Muscle of leg (tissue), 16 donors: ENCODE measurements around the gene MCAT. TPM values are rescaled to one million over a fixed set of nuclear protein-coding genes. Genes with fewer than 3 reads are reported as not detected.
A peak's percentile ranks its signal among the peaks of the same experiment; 100 is the strongest.

Source experiments
- DNase-seq: peaks from one replicate; pipeline ENCODE4 v3.0.0; 2013
- H3K27ac ChIP-seq: one replicate; pipeline ENCODE4 v1.5.1; 2013; ENCODE audit warnings: mild to moderate bottlenecking, low read length, control low read depth
- H3K27me3 ChIP-seq: one replicate; pipeline ENCODE4 v1.6.1; 2013; ENCODE audit warnings: low read length; ENCODE audit not compliant: control insufficient read depth, insufficient read depth
- H3K36me3 ChIP-seq: one replicate; pipeline ENCODE4 v1.6.1; 2013; ENCODE audit warnings: low read length; ENCODE audit not compliant: control insufficient read depth, insufficient read depth
- H3K4me1 ChIP-seq: one replicate; pipeline ENCODE4 v1.6.1; 2013; ENCODE audit warnings: low read length; ENCODE audit not compliant: control insufficient read depth, insufficient read depth
- H3K4me3 ChIP-seq: one replicate; pipeline ENCODE4 v1.5.1; 2013; ENCODE audit warnings: low read length, control low read depth
- H3K9me3 ChIP-seq: replicated peaks from 2 replicates; pipeline ENCODE4 v1.6.1; 2013; ENCODE audit warnings: low read depth, low read length; ENCODE audit not compliant: control insufficient read depth
- WGBS: methylation state at CpG from one replicate; pipeline ENCODE4 v1.1.5; 2013; ENCODE audit warnings: missing lambda C conversion rate; ENCODE audit not compliant: insufficient coverage; 5-methylcytosine and 5-hydroxymethylcytosine counted together
- long read RNA-seq, 11 donors: transcript quantifications; one replicate each; lab custom pipeline, GENCODE V29; 2026
- polyA plus RNA-seq, 8 donors: library from polyadenylated mRNA; unstranded; fragments of 120-200 nt; gene quantifications; one replicate each; pipeline versions ENCODE4 v1.2.1 to v1.2.3, GENCODE V29; 2013; ENCODE audit warnings: inconsistent platforms in 1 of 8, low replicate concordance in 1 of 8; ENCODE audit not compliant: insufficient read length in 8 of 8, insufficient read depth in 1 of 8
- total RNA-seq: library from RNA; stranded (reverse); fragments of 120-200 nt; gene quantifications from one replicate; pipeline ENCODE4 v1.2.4, GENCODE V29; 2013

The MCAT gene, protein sequence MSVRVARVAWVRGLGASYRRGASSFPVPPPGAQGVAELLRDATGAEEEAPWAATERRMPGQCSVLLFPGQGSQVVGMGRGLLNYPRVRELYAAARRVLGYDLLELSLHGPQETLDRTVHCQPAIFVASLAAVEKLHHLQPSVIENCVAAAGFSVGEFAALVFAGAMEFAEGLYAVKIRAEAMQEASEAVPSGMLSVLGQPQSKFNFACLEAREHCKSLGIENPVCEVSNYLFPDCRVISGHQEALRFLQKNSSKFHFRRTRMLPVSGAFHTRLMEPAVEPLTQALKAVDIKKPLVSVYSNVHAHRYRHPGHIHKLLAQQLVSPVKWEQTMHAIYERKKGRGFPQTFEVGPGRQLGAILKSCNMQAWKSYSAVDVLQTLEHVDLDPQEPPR
- total RNA-seq (9.4 TPM), polyA plus RNA-seq (10 to 100 TPM; 10.1 to 13.9 (median 11.8) TPM)
- long read RNA-seq, donor 1, partial matches to known transcripts, result 0 of 2 reads
- long read RNA-seq, donor 1, other reads (novel, unspliced or antisense), result 0 of 2 reads
- long read RNA-seq, donor 2, result 0 reads
- long read RNA-seq, donor 3, partial matches to known transcripts, result 135 of 328 reads
- long read RNA-seq, donor 3, other reads (novel, unspliced or antisense), result 187 of 328 reads
- long read RNA-seq, donor 4, partial matches to known transcripts, result 0 of 3 reads
- long read RNA-seq, donor 4, other reads (novel, unspliced or antisense), result 0 of 3 reads
- long read RNA-seq, donor 5, transcript MCAT-201 (4 exons, 2,056 nt), result major isoform, 10 of 15 reads
- long read RNA-seq, donor 5, partial matches to known transcripts, result 0 of 15 reads
- long read RNA-seq, donor 5, other reads (novel, unspliced or antisense), result 0 of 15 reads
- long read RNA-seq, donor 6, transcript MCAT-201 (4 exons, 2,056 nt), result minor isoform, 5 of 16 reads
- long read RNA-seq, donor 6, transcript MCAT-202 (3 exons, 1,134 nt), result major isoform, 9 of 16 reads
- long read RNA-seq, donor 6, partial matches to known transcripts, result 0 of 16 reads
- long read RNA-seq, donor 6, other reads (novel, unspliced or antisense), result 0 of 16 reads
- long read RNA-seq, donor 7, transcript MCAT-202 (3 exons, 1,134 nt), result major isoform, 5 of 10 reads
- long read RNA-seq, donor 7, partial matches to known transcripts, result 0 of 10 reads
- long read RNA-seq, donor 7, other reads (novel, unspliced or antisense), result 0 of 10 reads
- long read RNA-seq, donor 8, result 0 reads
- long read RNA-seq, donor 9, partial matches to known transcripts, result 0 of 3 reads
- long read RNA-seq, donor 9, other reads (novel, unspliced or antisense), result 0 of 3 reads
- long read RNA-seq, donor 10, partial matches to known transcripts, result 0 of 5 reads
- long read RNA-seq, donor 10, other reads (novel, unspliced or antisense), result 0 of 5 reads
- long read RNA-seq, donor 11, partial matches to known transcripts, result 0 of 3 reads
- long read RNA-seq, donor 11, other reads (novel, unspliced or antisense), result 0 of 3 reads

DNA sequence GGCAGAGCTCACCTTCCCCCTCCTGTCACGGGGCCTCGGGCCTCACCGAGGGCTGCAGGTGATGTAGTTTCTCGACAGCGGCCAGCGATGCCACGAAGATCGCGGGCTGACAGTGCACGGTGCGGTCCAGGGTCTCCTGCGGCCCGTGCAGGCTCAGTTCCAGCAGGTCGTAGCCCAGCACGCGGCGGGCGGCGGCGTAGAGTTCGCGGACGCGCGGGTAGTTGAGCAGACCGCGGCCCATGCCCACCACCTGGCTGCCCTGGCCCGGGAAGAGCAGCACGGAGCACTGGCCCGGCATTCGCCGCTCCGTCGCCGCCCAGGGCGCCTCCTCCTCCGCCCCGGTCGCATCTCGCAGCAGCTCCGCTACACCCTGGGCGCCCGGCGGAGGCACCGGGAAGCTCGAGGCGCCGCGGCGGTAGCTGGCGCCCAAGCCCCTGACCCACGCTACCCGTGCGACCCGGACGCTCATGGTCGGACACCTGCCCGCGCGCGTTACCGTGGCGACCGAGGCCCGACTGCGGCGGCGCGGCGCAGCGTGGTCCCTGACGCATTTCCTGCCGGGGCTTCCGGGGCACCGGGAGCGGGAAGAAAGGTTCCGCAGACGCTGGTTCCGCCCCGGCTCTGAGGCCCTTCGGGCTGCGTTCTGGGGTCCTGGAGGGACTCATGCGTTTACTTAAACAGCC, at the start of gene MCAT:
TSS of gene MCAT (minus strand) at position 519 of the 683 bp plus-strand sequence. CDS start at position 469, 50 bp downstream.
- DNase-seq, result peak; percentile 93
- no peaks in the 10 kb centered on the region for H3K9me3 ChIP-seq
- H3K36me3 ChIP-seq, result peaks cover 24% of the 10 kb centered on the region
- H3K4me1 ChIP-seq, result peaks cover 9% of the 10 kb centered on the region
- peak within 1 kb of the TSS; percentile 88 for H3K27ac ChIP-seq
- peak within 1 kb of the TSS; percentile 90 for H3K4me3 ChIP-seq
- H3K27me3 ChIP-seq, result no peaks in the 10 kb centered on the region
- under 1% methylated on average over 80 of the region's 83 CpGs for WGBS

DNA sequence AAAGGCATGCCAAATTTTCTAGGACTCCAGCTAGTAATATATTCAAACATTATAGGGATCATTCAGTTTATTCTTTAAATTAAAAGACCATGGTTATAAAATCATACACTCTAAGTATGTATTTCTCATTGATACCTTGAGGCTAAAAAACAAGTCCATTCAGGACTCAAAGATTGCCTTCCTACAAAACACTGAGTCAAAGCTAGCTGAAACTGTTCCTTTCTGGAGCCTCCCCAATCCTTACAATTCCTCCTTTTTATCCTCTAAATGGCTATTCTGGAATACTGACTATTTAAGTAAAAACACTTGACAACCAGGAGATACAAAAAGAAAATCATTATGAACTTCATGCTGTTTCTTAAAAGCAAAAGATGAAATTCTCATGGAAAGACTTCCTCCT, 48.6 kb upstream of the MCAT start:
- no peak overlapping the region for H3K27ac ChIP-seq
- no peak for DNase-seq
- H3K4me3 ChIP-seq, result no peak overlapping the region
- peaks cover 2% of the 10 kb centered on the region for H3K4me1 ChIP-seq
- no peaks in the 10 kb centered on the region for H3K36me3 ChIP-seq
- peaks cover 11% of the 10 kb centered on the region for H3K27me3 ChIP-seq
- H3K9me3 ChIP-seq, result no peaks in the 10 kb centered on the region

DNA sequence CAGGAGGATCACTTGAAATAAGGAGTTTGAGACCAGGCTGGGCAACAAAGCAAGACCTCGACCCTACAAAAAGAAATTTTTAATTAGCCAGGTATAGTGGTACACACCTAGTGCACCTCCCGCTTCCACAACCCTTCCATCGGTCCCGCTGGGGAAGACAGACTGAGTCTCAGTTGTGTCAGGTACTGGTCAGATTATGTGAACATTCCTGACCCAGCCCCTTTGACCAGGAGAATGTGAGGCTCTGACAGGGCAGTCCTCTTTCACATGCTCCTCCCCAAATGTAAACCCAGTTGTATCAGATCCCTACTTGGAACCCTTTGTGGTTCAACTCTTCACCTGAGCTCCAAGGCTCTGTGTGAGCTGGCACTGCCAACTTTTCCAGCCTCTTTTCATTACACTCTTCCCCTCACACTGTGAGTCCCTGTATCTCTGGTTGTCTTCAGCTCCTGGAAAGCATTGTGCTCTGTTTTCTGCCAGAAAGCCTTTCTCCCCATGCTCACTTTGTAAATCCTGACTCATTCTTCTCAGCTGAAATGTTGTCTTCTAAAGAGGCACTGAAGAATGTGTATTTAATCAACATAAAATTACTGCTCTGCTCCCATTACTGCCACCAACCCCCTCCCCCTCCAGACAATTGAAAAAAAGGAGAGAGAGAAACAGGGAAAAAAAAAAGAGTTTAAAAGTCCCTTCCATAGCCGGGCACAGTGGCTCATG, 45.8 kb upstream of the MCAT start:
- WGBS, result 100% methylated on average over 3 of the region's 5 CpGs
- no peaks in the 10 kb centered on the region for H3K36me3 ChIP-seq
- no peaks in the 10 kb centered on the region for H3K9me3 ChIP-seq
- peaks cover 11% of the 10 kb centered on the region for H3K27me3 ChIP-seq
- no peak overlapping the region for H3K4me3 ChIP-seq
- no peak overlapping the region for H3K27ac ChIP-seq
- DNase-seq, result no peak
- H3K4me1 ChIP-seq, result peaks cover 21% of the 10 kb centered on the region

DNA sequence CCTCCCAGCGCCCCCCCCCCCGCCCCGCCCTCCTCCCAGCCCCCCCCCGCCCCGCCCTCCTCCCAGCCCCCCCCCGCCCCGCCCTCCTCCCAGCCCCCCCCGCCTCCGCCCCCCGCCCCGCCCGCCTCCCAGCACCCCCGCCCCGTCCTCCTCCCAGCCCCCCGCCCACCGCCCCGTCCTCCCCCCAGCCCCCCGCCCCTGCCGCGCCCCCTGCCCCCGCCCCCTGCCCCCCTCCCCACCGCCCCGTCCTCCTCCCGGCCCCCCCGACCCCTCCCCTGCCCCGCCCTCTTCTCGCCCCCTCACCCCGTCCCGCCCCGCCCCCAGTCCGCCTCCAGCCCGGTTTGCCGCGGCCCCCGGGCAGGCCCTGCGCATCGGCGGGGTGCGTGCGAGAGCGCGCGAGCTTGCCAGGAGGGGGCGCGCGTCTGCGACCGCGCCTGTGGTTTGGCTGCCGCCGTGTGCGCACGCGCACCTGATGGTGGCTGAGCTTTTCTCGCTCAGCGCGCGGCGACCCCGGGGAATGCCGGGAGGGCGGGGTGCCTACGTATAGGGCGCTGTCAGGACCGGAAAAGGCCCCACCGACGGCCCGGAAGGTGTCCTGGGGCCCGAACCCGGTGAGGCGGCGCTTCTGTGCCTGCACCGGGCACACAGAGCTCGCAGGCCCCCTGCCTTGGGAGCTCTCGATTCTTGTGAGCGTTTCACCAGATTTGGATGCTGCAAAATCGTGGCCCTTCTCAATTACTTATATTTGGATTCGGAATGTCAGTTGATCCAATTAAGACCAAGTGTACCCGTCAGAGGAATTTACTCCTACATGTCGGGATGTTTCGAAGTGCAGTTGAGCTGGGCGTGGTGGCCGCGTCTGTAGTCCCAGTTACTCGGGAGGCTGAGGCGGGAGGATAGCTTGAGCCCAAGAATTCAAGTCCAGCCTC, 44.2 kb upstream of the MCAT start:
- peaks cover 9% of the 10 kb centered on the region for H3K27me3 ChIP-seq
- peak overlapping the region; percentile 94 for H3K27ac ChIP-seq
- peaks cover 21% of the 10 kb centered on the region for H3K4me1 ChIP-seq
- no peaks in the 10 kb centered on the region for H3K9me3 ChIP-seq
- 1% methylated on average over 45 of the region's 86 CpGs for WGBS
- H3K36me3 ChIP-seq, result peaks cover 10% of the 10 kb centered on the region
- peak overlapping the region; percentile 59 for H3K4me3 ChIP-seq
- DNase-seq, result peak; percentile 98

DNA sequence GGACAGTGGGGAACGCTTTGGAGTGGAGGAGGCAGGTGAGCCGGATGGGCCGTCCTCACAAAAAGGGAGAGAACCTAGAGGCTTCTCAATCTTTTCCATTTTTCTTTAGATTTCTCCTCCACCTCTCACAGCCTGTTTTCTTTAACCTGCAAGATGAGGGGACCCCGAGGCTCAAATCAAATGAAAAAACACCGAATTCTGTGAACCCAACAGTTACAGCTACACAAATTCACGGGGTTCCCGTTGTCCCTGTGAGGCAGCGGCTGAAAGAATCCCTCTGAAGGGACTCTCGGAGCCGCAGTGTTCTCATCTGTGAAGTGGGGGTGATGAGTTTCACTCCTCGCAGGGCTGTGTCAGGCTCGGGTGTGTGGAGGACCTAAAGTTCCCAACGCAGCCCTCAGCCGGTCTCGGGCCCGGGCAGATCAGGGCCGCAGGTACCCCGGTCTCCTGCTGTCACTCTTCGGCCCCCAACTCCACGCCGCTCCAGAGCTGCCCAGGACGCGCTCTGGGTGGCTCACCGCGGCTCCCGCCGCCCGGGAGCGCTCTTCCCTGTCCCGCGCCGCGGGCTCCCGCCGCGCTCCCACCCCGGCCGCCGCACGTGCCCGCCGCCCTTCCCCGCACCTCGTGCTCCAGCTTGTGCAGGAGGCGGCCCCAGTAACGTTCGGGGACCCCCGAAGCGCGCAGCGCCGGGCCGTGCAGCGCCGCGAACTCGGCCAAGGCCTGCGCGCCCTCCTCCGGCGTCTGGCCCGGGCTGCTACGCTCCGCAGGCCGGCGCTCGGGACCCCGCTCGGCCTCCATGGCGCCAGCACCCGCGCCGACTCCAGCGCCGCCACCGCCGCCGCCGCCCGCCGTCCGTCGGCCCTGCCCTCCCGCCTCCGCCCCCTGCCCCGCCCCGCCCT, 43.3 kb upstream of the MCAT start, which contains the start of gene TTLL12:
TSS of gene TTLL12 (minus strand) at position 863 of the 899 bp plus-strand sequence. CDS start at position 798, 65 bp downstream.
- WGBS, result under 1% methylated on average over 57 of the region's 87 CpGs
- peaks cover 9% of the 10 kb centered on the region for H3K27me3 ChIP-seq

DNA sequence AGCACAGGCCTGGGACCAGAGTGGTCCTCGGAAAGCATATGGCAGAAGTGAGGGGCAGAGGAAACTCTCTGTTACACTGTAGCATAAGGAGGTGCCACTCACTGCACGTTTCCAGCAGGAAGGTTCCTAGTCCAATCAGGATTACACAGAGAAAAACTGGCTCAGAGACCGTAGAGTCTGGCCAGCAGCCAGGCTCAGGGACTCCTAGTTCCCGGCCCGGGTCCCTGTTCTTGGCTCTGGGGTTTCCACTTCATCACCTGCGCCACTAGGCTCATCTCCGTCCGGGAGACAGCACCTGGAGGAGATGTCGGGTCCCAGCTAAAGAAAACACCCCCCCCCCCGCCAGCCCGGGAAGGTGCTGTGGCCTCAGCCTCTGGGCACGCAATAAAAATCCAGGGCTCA, 42.7 kb upstream of the MCAT start:
- Histone ChIP-seq H3K4me3 (peak overlapping the region; percentile 63), H3K27ac (no peak overlapping the region), H3K4me1 (peaks cover 21% of the 10 kb centered on the region), H3K27me3 (peaks cover 4% of the 10 kb centered on the region), H3K9me3 (no peaks in the 10 kb centered on the region), H3K36me3 (peaks cover 22% of the 10 kb centered on the region)
- DNase-seq, result peak; percentile 69
- WGBS, result 18% methylated on average over 7 of the region's 12 CpGs

More for the DNA sequence above, 43.3 kb upstream of the MCAT start, which contains the start of gene TTLL12:
- H3K9me3 ChIP-seq, result no peaks in the 10 kb centered on the region
- peak within 1 kb of the TSS; percentile 94 for H3K27ac ChIP-seq
- peaks cover 21% of the 10 kb centered on the region for H3K4me1 ChIP-seq
- peak; percentile 81 for DNase-seq
- H3K4me3 ChIP-seq, result peak within 1 kb of the TSS; percentile 63
- peaks cover 18% of the 10 kb centered on the region for H3K36me3 ChIP-seq

DNA sequence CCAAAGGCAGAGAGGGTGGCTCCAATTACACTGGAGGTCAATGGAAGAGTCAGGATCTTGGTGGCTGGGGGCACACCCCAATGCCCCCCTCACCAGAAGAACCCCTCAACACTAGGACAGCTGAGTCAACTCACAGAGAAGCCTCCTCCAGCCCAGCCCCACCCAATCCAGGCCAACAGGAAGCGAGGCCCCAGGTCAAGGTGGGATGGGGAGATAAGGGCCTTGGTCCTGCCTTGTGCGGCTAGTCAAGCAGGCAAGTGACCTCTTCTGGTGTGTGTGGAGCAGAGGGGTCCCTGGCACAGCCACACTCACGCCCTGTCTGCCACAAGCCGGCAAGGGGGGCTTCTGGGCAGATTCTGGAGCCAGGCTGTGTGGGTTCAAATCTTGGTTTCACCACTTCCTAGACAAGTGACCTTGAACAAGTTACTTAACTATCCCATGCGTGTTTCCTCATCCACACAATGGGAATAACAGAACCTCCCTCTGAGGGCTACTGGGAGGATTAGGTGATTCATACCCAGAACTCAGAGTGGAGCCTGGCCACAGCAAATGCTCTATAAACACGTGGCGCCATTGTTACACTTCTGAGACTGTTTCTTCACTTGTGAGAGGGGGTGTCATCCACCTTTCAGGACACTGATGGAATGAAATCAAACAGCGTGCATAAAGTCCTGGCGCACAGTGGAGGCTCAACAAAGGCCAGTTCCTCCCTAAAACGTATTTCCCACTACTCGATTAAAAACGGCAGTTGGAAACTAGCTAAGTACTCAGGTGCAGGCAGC, 40.5 kb upstream of the MCAT start:
- 88% methylated on average over 10 of the region's 12 CpGs for WGBS
- Histone ChIP-seq H3K9me3 (no peaks in the 10 kb centered on the region), H3K27me3 (no peaks in the 10 kb centered on the region), H3K4me1 (peaks cover 21% of the 10 kb centered on the region), H3K27ac (no peak overlapping the region), H3K4me3 (no peak overlapping the region), H3K36me3 (peaks cover 43% of the 10 kb centered on the region)
- DNase-seq, result no peak
